Body of pancreas (tissue), 4 donors: ENCODE data around the gene SIM2. TPM values are rescaled to one million over a fixed set of nuclear protein-coding genes. Genes with fewer than 3 reads are reported as not detected.

Source experiments
- ATAC-seq: fragments of 150-250 bp; one replicate; pipeline ENCODE4 v1.9.1; 2016
- DNase-seq, 4 donors: peaks; one replicate each; pipeline ENCODE4 v3.0.0-alpha.2; 2019
- H3K27ac ChIP-seq, 4 donors: fragments of 200-600 bp; sonication (generic); 1 replicate in 3 of 4; 2 replicates in 1 of 4; pipeline versions ENCODE4 v1.5.1 to v1.6.1; 2016 to 2019; ENCODE audit warnings: mild to moderate bottlenecking in 1 of 4, mixed read lengths in 1 of 4, moderate library complexity in 1 of 4
- H3K27me3 ChIP-seq, 2 donors: fragments of 200-600 bp; sonication (generic); one replicate each; pipeline ENCODE4 v1.6.0; 2016; ENCODE audit warnings: mild to moderate bottlenecking in 1 of 2
- H3K36me3 ChIP-seq, 2 donors: fragments of 200-600 bp; sonication (generic); replicated peaks in 1 of 2; 2 replicates each; pipeline ENCODE4 v1.5.1; 2016; ENCODE audit warnings: low read depth in 2 of 2; ENCODE audit not compliant: insufficient read depth in 1 of 2
- H3K4me1 ChIP-seq: fragments of 200-600 bp; sonication (generic); one replicate; pipeline ENCODE4 v1.6.0; 2016
- H3K4me3 ChIP-seq, 2 donors: fragments of 200-600 bp; sonication (generic); 1 replicate in 1 of 2; 2 replicates in 1 of 2; pipeline ENCODE4 v1.5.1; 2016 to 2019
- H3K9me3 ChIP-seq, 3 donors: fragments of 200-600 bp; sonication (generic); 1 replicate in 2 of 3; 2 replicates in 1 of 3; pipeline ENCODE4 v1.5.1; 2016
- CTCF ChIP-seq, 7 experiments: fragments of 450-650 bp in 4 of 7; fragments of 200-600 bp in 3 of 7; sonication (generic) in 3 of 7; IDR thresholded peaks; one replicate each; pipeline ENCODE4 v1.5.1; 2016 to 2019; ENCODE audit warnings: antibody characterized with exemption in 7 of 7
- POLR2A ChIP-seq, 3 donors: fragments of 450-650 bp; IDR thresholded peaks; one replicate each; pipeline ENCODE4 v1.6.1; 2016; ENCODE audit warnings: antibody characterized with exemption in 3 of 3, mild to moderate bottlenecking in 2 of 3
- WGBS, 2 donors: methylation state at CpG; one replicate each; pipeline ENCODE4 v1.1.5; 2017; 5-methylcytosine and 5-hydroxymethylcytosine counted together
- intact Hi-C: fragments of 100-400 bp; cut with DNase I; formaldehyde crosslinking; loops from one replicate; pipeline ENCODE4 v1.15.1; 2023
- total RNA-seq, 2 donors: library from RNA; depleted of rRNA; stranded (reverse); fragments of >200 nt; gene quantifications; one replicate each; pipeline ENCODE4 v1.1.0, GENCODE V29; 2016

Gene SIM2
- total RNA-seq, 2 donors from 2014 or later, result 0.26 TPM; not detected in 1

- H3K4me3 ChIP-seq, result no peak overlapping the region
- no peaks in the 10 kb centered on the region for H3K27me3 ChIP-seq
- H3K4me1 ChIP-seq, result no peaks in the 10 kb centered on the region
- H3K9me3 ChIP-seq, result peaks cover 0 to 14% (median 0%) of the 10 kb centered on the region in 3 donors
- H3K27ac ChIP-seq, result no peak overlapping the region
- DNase-seq, result no peak
- no peaks in the 10 kb centered on the region for H3K36me3 ChIP-seq
- 78 to 86% methylated on average over 2 of the region's 2 CpGs for WGBS, 2 donors
- no peak for ATAC-seq
- TF ChIP-seq POLR2A (IDR thresholded peaks at IDR 0.05), result no peak
- TF ChIP-seq CTCF (IDR thresholded peaks at IDR 0.05), result no peak
- intact Hi-C loops, result no loop called here
These were observed 17.7 kb upstream of the SIM2 start for GRCh38 chr21:36681117-36681631.

GRCh38 chr21:36684957-36685714 lies 13.8 kb upstream of the SIM2 start:
- intact Hi-C loops, result no loop called here
- Histone ChIP-seq H3K36me3 (no peaks in the 10 kb centered on the region), H3K4me1 (no peaks in the 10 kb centered on the region), H3K9me3 (peaks cover 0 to 14% (median 0%) of the 10 kb centered on the region in 3 donors), H3K27me3 (no peaks in the 10 kb centered on the region), H3K27ac (no peak overlapping the region), H3K4me3 (no peak overlapping the region)
- ATAC-seq, result no peak
- 32 to 43% methylated on average over 2 of the region's 2 CpGs for whole genome bisulfite sequencing, 2 donors
- DNase-seq, result no peak
- no peak for TF ChIP-seq POLR2A (IDR thresholded peaks at IDR 0.05)
- TF ChIP-seq CTCF (IDR thresholded peaks at IDR 0.05), result no peak

GRCh38 chr21:36686955-36687354 lies 12.0 kb upstream of the SIM2 start:
- Histone ChIP-seq H3K9me3 (no peaks in the 10 kb centered on the region), H3K36me3 (no peaks in the 10 kb centered on the region), H3K4me1 (no peaks in the 10 kb centered on the region), H3K27me3 (peaks cover 0 to 8% of the 10 kb centered on the region in 2 donors), H3K27ac (no peak overlapping the region), H3K4me3 (no peak overlapping the region)
- WGBS, 2 donors, result 78 to 83% methylated on average over 6 of the region's 6 CpGs
- no peak for ATAC-seq
- TF ChIP-seq POLR2A (IDR thresholded peaks at IDR 0.05) (no peak), CTCF (IDR thresholded peaks at IDR 0.05) (no peak)
- intact Hi-C loops, result no loop called here
- no peak for DNase-seq

- 70 to 72% methylated on average over 5 to 6 of the region's 6 CpGs for WGBS, 2 donors
- H3K27ac ChIP-seq, result no peak overlapping the region
- H3K27me3 ChIP-seq, result peaks cover 0 to 18% of the 10 kb centered on the region in 2 donors
- no peak for TF ChIP-seq CTCF (IDR thresholded peaks at IDR 0.05)
- TF ChIP-seq POLR2A (IDR thresholded peaks at IDR 0.05), result no peak
- intact Hi-C loops, result no loop called here
- H3K9me3 ChIP-seq, result no peaks in the 10 kb centered on the region
- H3K4me1 ChIP-seq, result peaks cover 9% of the 10 kb centered on the region
- ATAC-seq (no peak), DNase-seq (no peak)
- H3K4me3 ChIP-seq, result no peak overlapping the region
- H3K36me3 ChIP-seq, result no peaks in the 10 kb centered on the region
These were observed 10.6 kb upstream of the SIM2 start for GRCh38 chr21:36688324-36688723.

GRCh38 chr21:36689324-36689723 lies 9.6 kb upstream of the SIM2 start:
- peaks cover 0 to 28% of the 10 kb centered on the region in 2 donors for H3K27me3 ChIP-seq
- no peak for DNase-seq
- no peak overlapping the region for H3K4me3 ChIP-seq
- H3K27ac ChIP-seq, result no peak overlapping the region
- no peak for TF ChIP-seq POLR2A (IDR thresholded peaks at IDR 0.05)
- no peak for TF ChIP-seq CTCF (IDR thresholded peaks at IDR 0.05)
- intact Hi-C loops, result no loop called here
- 71 to 77% methylated on average over 7 of the region's 7 CpGs for WGBS, 2 donors
- peaks cover 14% of the 10 kb centered on the region for H3K4me1 ChIP-seq
- H3K9me3 ChIP-seq, result no peaks in the 10 kb centered on the region
- no peaks in the 10 kb centered on the region for H3K36me3 ChIP-seq
- no peak for ATAC-seq
